Measurements from ENCODE around the gene EDAR. TPM values are rescaled to one million over a fixed set of nuclear protein-coding genes. Genes with fewer than 3 reads are reported as not detected.

Gene EDAR
- total RNA-seq, 2 experiments from 2014 or later, result not detected

GRCh38 chr2:108946442-108946841 is 42.6 kb downstream of the EDAR start:
- peaks cover 2% of the 10 kb centered on the region for H3K36me3 Mint-ChIP-seq
- H3K27ac Mint-ChIP-seq, result no peak overlapping the region
- no peak overlapping the region for H3K4me3 Mint-ChIP-seq
- CTCF ChIA-PET, result no interaction called here
- no peak for ATAC-seq
- no peaks in the 10 kb centered on the region for H3K27me3 Mint-ChIP-seq
- DNase-seq, result no peak
- peaks cover 17% of the 10 kb centered on the region for H3K9me3 Mint-ChIP-seq (ENCODE audit: low read depth)
- H3K4me1 Mint-ChIP-seq, result no peaks in the 10 kb centered on the region

DNA sequence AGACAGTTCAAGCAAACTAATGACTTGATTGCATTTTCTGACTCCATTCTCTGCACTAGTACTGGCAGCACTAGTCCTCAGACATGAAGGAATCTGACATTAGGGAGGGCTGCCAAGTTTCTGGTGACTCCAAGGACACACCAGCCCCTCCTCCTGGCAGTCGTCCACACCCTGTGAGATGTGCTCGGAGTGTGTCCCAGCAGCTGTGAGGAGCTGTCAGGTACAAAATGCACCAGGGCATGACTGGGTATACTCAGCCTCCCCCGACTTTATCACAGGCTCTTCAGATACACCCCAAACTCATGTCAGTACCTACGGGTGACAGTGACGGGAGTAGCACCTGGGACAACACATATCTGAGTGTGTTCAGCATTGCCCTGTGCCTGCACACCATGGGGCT is 43.1 kb downstream of the EDAR start:
- no peak overlapping the region for H3K4me3 Mint-ChIP-seq
- CTCF ChIA-PET, result no interaction called here

DNA sequence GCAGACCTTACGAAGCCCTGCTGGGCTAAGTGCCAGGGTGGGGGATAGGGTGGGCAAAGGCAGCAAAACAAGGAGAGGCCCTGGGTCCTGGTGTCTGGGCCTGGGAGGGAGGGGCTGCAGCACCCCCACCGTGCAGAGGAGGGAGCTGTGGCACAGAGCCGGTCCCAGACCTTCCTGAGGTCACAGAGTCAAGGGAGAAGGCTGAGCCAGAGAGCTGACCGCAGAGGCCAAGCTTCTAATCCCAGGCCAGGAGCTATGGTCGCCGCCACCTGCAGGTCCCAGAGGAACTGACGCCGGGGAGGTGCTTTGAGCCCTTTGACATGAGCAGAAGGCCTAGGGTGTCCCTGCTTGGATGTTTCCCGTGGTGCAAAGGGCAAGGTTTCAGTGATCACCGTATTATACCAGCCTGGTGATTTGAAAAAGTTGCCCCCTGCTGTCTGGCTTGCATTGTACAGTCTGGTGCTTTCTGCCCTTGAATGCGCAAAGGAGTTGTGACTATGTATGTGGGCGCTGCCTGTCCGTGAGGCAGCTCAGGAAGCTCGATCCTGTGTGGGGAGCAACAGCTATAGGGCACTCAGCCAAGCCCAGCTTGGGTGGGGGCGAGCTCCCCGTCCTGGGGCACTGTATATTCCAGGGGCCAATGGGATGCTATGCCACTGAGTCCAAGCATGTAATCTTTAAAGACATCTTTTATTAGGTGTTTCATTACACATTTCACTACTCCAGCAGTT is 44.3 kb downstream of the EDAR start:
- DNase-seq (no peak), ATAC-seq (no peak)
- Mint-ChIP-seq H3K4me1 (no peaks in the 10 kb centered on the region), H3K27ac (no peak overlapping the region), H3K4me3 (no peak overlapping the region), H3K27me3 (no peaks in the 10 kb centered on the region), H3K36me3 (peaks cover 2% of the 10 kb centered on the region), H3K9me3 (ENCODE audit: low read depth) (peaks cover 17% of the 10 kb centered on the region)
- CTCF ChIA-PET, result no interaction called here

More for the DNA sequence above, 43.1 kb downstream of the EDAR start:
- Mint-ChIP-seq H3K27ac (no peak overlapping the region), H3K27me3 (no peaks in the 10 kb centered on the region), H3K4me1 (no peaks in the 10 kb centered on the region), H3K36me3 (peaks cover 2% of the 10 kb centered on the region), H3K9me3 (ENCODE audit: low read depth) (peaks cover 17% of the 10 kb centered on the region)
- no peak for DNase-seq
- no peak for ATAC-seq

DNA sequence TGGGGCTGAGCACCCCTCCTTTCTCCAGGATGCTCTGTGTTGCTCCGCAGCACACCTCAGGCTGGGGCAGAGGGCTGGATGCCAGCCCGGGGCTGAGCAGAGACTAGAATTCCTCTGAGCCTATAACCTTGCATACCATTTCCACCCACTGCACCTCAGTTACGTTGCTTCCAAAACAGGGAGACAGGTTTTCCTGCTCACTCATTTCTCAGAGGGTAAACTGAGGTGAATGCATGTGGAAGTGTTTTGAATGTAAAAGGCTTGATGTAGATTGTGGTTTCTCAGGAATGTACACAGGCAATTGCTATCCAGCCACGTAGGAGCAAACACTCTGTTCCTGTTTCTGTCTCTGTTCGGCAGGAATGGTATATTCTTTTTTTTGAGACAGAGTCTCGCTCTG is 45.3 kb downstream of the EDAR start:
- H3K4me1 Mint-ChIP-seq, result no peaks in the 10 kb centered on the region
- DNase-seq (no peak), ATAC-seq (no peak)
- H3K27ac Mint-ChIP-seq, result no peak overlapping the region
- H3K27me3 Mint-ChIP-seq, result no peaks in the 10 kb centered on the region
- CTCF ChIA-PET, result no interaction called here
- peaks cover 17% of the 10 kb centered on the region for H3K9me3 Mint-ChIP-seq (ENCODE audit: low read depth)
- H3K4me3 Mint-ChIP-seq, result no peak overlapping the region
- H3K36me3 Mint-ChIP-seq, result peaks cover 2% of the 10 kb centered on the region

DNA sequence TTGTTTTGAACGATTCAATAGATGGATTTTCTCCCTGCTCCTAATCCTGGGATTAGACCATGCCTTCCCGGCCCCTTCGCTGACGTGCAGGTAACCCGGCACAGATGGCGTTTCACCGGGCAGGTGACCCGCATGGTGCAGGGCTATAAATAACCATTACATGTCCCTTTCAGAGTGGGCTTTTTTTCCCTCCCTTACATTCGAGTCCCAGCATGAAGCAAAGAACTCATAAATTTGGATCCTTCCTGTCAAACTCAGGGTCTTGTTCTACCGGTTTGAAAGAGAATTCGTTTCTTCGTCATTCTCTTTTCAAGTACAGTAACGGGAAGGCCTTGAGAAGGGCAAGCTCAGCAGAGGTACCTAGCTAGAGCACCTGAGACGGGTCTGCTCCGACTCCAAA is 46.1 kb downstream of the EDAR start:
- Mint-ChIP-seq H3K27me3 (no peaks in the 10 kb centered on the region), H3K4me1 (peaks cover 6% of the 10 kb centered on the region), H3K9me3 (ENCODE audit: low read depth) (peaks cover 12% of the 10 kb centered on the region), H3K36me3 (peaks cover 2% of the 10 kb centered on the region), H3K4me3 (no peak overlapping the region), H3K27ac (no peak overlapping the region)
- DNase-seq (no peak), ATAC-seq (no peak)
- CTCF ChIA-PET, result no interaction called here

GRCh38 chr2:108942231-108942825 is 46.7 kb downstream of the EDAR start:
- H3K27me3 Mint-ChIP-seq, result no peaks in the 10 kb centered on the region
- no peak overlapping the region for H3K4me3 Mint-ChIP-seq
- DNase-seq (no peak), ATAC-seq (no peak)
- peaks cover 9% of the 10 kb centered on the region for H3K9me3 Mint-ChIP-seq (ENCODE audit: low read depth)
- CTCF ChIA-PET, result no interaction called here
- peaks cover 2% of the 10 kb centered on the region for H3K36me3 Mint-ChIP-seq
- H3K27ac Mint-ChIP-seq, result no peak overlapping the region
- peaks cover 10% of the 10 kb centered on the region for H3K4me1 Mint-ChIP-seq

GRCh38 chr2:108941767-108942166 is 47.3 kb downstream of the EDAR start:
- ATAC-seq (no peak), DNase-seq (no peak)
- CTCF ChIA-PET, result no interaction called here
- no peak overlapping the region for H3K4me3 Mint-ChIP-seq
- H3K27me3 Mint-ChIP-seq, result no peaks in the 10 kb centered on the region
- H3K9me3 Mint-ChIP-seq (ENCODE audit: low read depth), result peaks cover 4% of the 10 kb centered on the region
- peaks cover under 1% of the 10 kb centered on the region for H3K36me3 Mint-ChIP-seq
- peaks cover 11% of the 10 kb centered on the region for H3K4me1 Mint-ChIP-seq
- no peak overlapping the region for H3K27ac Mint-ChIP-seq

- Mint-ChIP-seq H3K36me3 (no peaks in the 10 kb centered on the region), H3K27ac (no peak overlapping the region), H3K9me3 (ENCODE audit: low read depth) (peaks cover 2% of the 10 kb centered on the region), H3K4me1 (peaks cover 11% of the 10 kb centered on the region), H3K4me3 (no peak overlapping the region), H3K27me3 (no peaks in the 10 kb centered on the region)
- ATAC-seq, result no peak
- CTCF ChIA-PET, result no interaction called here
- DNase-seq, result no peak
These were observed 47.8 kb downstream of the EDAR start for GRCh38 chr2:108941161-108941665.

DNA sequence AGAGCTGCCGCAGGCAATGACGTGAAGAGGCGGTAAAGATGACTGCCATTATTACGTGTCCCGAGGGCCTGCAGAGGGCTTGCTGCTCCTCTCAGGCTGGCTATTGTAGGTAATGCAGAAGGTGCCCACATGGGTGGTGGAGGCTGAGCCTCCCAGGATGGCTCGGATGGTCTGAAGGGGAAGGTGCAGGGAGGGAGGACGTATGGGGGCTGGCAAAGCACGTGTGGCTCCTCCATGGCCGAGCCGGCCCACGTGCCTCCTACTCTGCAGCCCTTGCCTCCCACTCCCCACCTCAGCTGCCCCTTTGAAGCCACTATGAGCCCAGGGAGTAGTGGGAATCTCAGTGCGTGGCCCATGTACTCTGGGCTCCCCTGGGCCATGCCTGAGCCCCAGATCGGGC is 48.9 kb downstream of the EDAR start:
- no peak overlapping the region for H3K4me3 Mint-ChIP-seq
- no peak for DNase-seq
- H3K27ac Mint-ChIP-seq, result no peak overlapping the region
- peaks cover 11% of the 10 kb centered on the region for H3K4me1 Mint-ChIP-seq
- no peak for ATAC-seq
- CTCF ChIA-PET, result no interaction called here
- no peaks in the 10 kb centered on the region for H3K36me3 Mint-ChIP-seq
- H3K27me3 Mint-ChIP-seq, result no peaks in the 10 kb centered on the region
- H3K9me3 Mint-ChIP-seq (ENCODE audit: low read depth), result no peaks in the 10 kb centered on the region

- peak; percentile 20 for ATAC-seq
- Mint-ChIP-seq H3K27me3 (no peaks in the 10 kb centered on the region), H3K9me3 (ENCODE audit: low read depth) (no peaks in the 10 kb centered on the region), H3K4me3 (no peak overlapping the region), H3K36me3 (no peaks in the 10 kb centered on the region), H3K27ac (no peak overlapping the region), H3K4me1 (peaks cover 11% of the 10 kb centered on the region)
- CTCF ChIA-PET, result no interaction called here
- DNase-seq, result no peak
These were observed 50.8 kb downstream of the EDAR start for GRCh38 chr2:108938077-108938710.

DNA sequence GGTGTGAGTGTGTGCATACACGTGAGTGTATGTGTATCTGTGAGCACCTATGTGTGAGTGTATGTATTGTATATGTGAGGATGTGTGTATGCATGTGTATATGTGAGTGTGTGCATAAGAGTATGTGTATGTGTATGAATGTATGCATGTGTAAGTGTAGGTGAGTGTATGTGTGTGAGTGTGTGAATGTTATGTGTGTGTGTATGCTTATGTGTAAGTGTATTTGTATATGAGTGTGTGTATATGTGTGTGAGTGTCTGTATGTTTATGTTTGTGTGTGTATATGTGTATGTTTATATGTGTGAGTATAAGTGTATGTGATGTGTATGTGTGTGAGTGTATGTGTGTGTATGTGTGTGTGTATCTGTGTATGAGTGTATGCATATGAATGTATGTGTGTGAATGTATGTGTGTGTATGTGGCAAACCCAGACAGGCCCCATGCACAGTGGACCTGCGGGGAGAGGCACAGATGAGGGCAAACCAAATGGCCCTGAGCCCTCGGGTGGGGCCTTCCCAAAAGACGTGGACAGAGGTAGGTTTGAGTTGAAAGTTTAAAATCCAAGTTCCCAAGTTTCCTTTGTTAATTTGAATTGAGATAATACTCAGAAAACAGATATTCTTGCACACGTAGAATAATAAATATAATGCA is 51.5 kb downstream of the EDAR start:
- Mint-ChIP-seq H3K4me3 (no peak overlapping the region), H3K9me3 (ENCODE audit: low read depth) (no peaks in the 10 kb centered on the region), H3K27ac (no peak overlapping the region), H3K36me3 (no peaks in the 10 kb centered on the region), H3K4me1 (peaks cover 11% of the 10 kb centered on the region), H3K27me3 (no peaks in the 10 kb centered on the region)
- ATAC-seq, result no peak
- CTCF ChIA-PET, result no interaction called here
- no peak for DNase-seq

DNA sequence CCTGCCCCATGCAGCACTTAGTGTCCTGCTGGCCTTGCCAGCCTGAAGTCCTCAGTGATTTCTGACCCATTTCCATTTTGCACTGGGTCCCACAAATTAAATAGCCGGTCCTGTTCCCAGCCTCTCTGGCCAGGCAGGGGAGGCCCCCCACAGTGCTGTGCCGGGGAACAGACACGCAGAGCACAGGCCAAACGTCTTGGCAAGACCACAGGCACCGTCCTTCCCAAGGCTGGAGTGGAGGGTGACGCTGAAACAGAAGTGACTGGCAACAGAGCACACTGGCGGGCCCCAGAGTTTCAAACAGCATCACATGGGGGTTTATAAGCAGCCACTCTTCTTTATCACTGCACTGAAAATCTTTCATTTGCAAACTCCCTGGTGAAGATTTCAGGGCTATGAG is 52.2 kb downstream of the EDAR start:
- CTCF ChIA-PET, result no interaction called here
- ATAC-seq, result no peak
- no peaks in the 10 kb centered on the region for H3K9me3 Mint-ChIP-seq (ENCODE audit: low read depth)
- H3K36me3 Mint-ChIP-seq, result no peaks in the 10 kb centered on the region
- no peaks in the 10 kb centered on the region for H3K27me3 Mint-ChIP-seq
- DNase-seq, result no peak
- no peak overlapping the region for H3K27ac Mint-ChIP-seq
- H3K4me1 Mint-ChIP-seq, result peaks cover 11% of the 10 kb centered on the region
- H3K4me3 Mint-ChIP-seq, result no peak overlapping the region

GRCh38 chr2:108936076-108936864 is 52.8 kb downstream of the EDAR start:
- CTCF ChIA-PET, result no interaction called here
- no peak for DNase-seq
- no peak for ATAC-seq
- peaks cover 11% of the 10 kb centered on the region for H3K4me1 Mint-ChIP-seq
- no peak overlapping the region for H3K4me3 Mint-ChIP-seq
- no peaks in the 10 kb centered on the region for H3K27me3 Mint-ChIP-seq
- H3K36me3 Mint-ChIP-seq, result no peaks in the 10 kb centered on the region
- no peaks in the 10 kb centered on the region for H3K9me3 Mint-ChIP-seq (ENCODE audit: low read depth)
- H3K27ac Mint-ChIP-seq, result no peak overlapping the region
